GM21515 (cell line): ENCODE results near the gene COL8A1.
"Not testable (repeated sequence)": the region's sequence is repeated elsewhere in the genome, so short reads cannot be mapped to it uniquely, and the experiment has no call there.

Source experiments
- ATAC-seq: cut with Tn5 transposase; IDR thresholded peaks from one replicate; pipeline ENCODE4 v1.9.1; 2021; ENCODE audit not compliant: unreplicated experiment

The COL8A1 gene

DNA sequence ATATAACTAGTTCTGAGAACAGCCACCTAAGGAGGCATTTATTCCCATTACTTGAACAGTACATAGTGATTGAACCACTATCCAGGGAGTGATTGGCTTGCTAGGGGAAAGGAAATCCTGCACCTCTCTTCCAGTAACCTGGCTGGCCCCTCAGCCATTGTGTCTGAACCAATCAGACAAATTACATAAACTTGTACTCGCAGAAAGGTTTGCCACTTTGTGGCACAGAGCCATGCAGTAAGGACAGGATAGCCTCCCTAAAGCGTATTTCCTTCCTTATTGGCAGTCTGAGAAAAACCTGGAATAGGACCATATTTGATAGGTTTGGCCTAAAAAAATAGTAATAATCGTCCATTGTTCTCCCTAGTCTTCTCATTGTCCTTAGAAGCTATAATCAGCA, 198.3 kb downstream of the COL8A1 start:
- ATAC-seq: no peak

DNA sequence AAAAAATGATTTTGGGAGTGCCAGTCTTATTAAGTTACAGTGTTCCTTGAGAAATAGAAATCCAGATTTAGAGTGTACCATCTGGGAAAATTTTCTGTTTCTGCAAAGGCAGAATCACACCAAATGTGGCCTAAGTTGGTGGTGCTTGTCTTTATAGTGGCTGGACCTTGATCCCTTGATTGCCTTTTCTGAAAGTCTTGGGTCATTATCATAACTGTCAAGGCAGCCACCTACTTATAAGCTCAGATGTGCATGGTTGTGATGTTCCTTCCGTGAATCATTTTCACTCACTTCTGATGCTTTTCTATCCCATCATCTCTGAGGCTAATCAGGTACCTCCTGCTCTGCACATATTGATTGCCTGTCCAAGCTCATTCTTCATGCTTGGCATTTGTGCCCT, 199.3 kb downstream of the COL8A1 start:
- ATAC-seq: no peak

DNA sequence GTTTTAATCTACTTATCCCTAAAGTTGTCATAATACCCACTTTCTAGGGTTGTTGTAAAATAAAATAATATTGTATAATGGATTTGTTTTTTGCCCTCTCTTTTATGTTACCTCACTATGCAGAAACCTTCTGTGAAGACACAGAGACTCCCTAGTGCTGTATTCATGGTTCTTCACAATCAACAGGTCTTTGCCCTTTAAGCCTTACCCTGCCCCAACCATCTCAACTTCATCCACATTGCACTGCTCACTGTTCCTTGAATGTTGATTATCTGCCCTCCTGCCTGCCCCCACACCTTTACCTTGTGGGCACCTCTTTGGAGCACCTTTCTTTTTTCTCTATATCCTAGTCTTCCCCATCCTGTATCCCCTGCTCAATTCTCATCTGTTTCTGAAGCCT, 200.4 kb downstream of the COL8A1 start:
- ATAC-seq: no peak

DNA sequence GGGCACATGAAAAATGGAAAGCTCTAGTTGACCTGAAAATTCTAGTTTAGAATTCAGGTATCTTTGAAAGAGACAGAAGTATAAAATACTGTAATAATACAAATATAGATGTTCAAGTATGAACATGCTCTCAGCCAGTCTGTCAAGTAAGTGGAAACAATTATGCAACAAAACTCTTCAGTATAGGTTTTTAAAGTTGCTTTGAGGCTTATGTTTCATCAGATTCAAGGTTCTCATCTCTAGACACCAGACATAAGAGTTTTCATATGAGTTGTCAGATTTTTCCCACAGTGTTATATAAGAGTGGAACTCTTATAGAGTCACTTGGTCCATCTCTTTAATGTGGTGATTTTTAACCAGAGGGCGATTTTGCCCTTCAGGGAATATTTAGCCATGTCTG, 201.2 kb downstream of the COL8A1 start:
- ATAC-seq: no peak

DNA sequence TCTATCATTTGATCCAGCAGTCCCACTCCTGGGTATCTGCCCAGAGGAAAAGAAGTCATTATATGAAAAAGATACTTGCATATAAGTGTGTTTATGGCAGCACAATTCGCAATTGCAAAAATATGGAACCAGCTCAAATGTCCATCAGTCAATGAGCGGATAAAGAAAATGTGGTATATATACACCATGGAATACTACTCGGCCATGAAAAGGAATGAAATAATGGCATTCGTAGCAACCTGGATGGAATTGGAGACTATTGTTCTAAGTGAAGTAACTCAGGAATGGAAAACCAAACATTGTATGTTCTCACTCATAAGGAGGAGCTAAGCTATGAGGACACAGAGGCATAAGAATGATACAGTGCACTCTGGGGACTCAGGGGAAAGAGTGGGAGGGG, 203.6 kb downstream of the COL8A1 start:
- not testable (repeated sequence) for ATAC-seq

DNA sequence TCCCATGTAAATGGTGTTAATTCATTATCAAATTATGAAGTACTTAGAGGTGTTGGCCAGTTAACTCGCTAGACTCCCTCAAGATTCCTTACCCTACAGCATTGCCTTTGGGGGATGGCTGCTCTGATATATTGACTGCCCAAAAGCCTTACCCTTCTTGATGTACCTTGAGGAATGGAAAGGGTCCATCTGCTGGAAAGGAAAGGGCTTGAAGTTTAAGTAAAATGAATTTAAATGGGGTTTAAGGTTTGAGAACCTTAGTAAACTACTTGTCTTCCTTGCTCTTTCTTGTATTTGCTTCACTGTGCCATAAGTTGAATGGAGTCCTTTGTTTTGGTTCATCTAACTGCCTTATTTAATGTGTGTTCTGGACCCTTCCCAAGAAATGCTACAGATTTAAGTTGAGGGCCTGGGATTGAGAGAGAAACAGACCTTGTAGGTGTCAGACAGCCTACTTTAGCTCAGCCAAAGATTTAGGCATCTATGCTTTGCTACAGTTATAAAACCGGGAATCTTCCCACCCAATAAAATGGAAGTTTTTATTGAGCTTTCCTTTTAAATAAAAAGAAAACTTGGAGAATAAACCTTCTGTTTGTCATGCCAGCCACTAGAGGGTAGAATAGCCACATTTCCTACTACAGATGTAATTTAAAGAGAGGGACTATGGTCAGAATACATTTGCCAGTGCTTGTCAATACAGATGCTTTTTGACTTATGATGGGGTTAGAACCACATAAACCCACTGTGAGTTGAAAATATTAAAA, 204.6 kb downstream of the COL8A1 start:
- no peak for ATAC-seq

DNA sequence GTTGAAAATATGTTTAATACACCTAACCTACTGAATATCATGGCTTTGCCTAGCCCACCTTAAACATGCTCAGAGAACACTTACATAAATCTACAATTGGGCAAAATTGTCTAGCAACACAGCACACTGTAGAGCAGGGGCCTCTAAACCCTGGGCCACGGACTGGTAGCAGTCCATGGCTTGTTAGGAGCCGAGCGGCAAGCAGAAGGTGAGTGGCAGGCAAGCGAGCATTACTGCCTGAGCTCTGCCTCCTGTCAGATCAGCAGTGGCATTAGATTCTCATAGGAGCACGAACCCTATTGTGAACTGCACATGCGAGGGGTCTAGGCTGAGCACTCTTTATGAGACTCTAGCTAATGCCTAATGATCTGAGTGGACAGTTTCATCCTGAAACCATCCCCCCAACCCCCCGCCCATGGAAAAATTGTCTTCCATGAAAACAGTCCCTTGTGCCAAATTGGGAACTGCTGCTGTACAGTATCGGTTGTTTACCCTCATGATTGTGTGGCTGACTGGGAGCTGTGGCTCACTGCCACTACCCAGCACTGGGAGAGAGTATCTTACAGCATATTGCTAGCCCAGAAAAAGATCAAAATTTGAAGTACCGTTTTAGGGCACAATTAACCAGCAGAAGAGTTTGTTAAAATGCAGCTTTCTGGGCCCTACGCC, 205.3 kb downstream of the COL8A1 start:
- ATAC-seq: no peak

DNA sequence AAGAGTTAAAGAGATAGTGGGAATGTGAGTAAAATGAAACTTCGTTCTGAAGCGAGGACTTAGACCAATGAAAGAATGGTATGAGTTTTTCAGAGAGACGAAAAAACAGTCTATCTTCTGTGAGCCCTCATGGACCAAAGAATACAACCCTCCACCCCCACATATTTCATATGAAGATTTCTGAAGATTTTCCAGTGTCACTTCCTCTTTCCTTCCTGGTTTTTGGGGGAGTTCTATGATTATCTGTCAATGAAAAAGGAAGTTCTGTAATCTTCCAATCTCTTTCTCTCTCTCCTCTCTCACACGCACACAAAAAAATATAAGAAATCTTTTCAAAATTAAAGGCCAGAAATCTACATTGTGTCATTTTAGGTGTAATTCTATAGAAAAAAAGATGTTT, 206.9 kb downstream of the COL8A1 start:
- no peak for ATAC-seq

DNA sequence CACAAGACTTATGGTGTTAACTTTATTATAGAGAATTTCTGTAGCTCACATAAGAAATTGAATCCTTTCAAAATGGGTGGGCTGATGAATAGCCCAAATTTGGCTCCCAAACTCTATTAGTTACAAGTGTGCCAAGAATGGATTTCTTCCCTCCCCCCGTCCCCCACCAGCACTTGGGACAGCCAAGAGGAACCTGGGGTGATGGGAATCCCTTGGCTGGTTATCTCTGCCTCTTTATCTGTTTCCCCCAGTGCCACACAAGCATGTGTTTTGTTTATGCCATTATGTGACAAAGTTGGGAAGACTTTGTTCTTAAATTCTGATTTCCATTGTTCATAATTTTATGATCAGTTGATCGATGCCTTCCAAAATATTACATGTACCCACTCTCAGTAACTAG, 207.6 kb downstream of the COL8A1 start:
- no peak for ATAC-seq

DNA sequence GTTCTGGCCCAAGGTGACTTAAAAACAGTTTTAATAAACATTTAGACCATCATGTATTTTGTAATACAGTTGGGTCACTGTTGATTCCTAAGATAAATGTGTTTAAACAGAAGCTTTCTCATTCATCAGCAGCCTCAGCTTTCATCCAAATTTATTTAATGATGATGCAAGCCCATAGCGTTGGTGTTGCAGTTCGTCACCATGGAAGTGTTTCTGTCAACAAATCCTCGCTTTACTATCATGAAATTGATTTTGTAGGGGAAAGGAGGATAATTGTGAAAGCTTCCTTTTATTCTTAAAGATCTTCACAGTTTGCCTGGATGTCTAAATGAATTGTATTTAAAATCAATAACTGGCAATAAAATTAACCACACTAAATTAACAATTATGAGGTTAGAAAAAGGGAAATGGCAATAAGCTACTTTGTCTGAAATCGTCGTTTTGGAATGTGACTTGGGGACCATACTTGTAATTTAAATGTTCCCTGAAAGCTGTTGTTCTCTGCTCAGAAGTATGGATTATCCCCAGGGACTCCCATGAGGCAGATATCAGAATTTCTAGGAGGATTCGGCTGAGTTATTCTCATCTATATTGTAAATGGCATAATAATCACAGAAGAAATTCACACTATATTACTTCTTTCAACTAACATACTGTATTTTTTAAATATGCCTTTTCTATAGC, 208.2 kb downstream of the COL8A1 start:
- no peak for ATAC-seq

DNA sequence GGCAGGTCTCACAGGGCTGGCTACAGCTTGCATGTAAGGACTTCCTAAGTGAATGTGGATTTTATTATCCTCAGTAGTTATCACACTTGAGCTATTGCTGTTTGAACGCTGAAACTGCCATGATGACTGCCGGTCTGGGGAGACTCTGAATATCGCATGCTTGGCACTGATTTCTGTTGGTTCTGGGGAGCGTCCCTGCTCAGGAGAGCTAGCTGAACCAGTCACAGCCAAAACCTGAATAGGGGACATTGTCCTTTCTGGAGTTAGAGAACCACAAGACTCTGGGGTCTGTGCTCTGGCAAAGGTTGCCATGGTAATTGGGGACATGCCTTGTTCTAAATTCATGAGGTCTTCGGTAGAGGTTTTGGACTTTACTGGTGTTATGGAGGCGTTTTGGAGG, 210.0 kb downstream of the COL8A1 start:
- ATAC-seq: no peak
